Stimulated activated CD4-positive, alpha-beta T cell treated with anti-CD3 and anti-CD28 coated beads, Interleukin-15, amount 100 ng/mL, for 48 hours (primary cell): ENCODE data around the gene MRPL53.

Experiments used
- DNase-seq, 2 donors: peaks; one replicate each; pipeline ENCODE4 v3.0.0-alpha.2; 2020; ENCODE audit warnings: low read depth in 2 of 2

MRPL53 gene

GRCh38 chr2:74472086-74472944, at the start of gene MRPL53:
MRPL53 (minus strand) TSS chr2:74472680; CDS start chr2:74472660, 20 bp downstream.
- peak; percentile 91 for DNase-seq

- no peak for DNase-seq
Measured at GRCh38 chr2:74516650-74517049, 44.2 kb upstream of the MRPL53 start.

GRCh38 chr2:74515981-74516633, 43.6 kb upstream of the MRPL53 start:
- DNase-seq, result peak; percentile 63 to 72

- DNase-seq, result no peak
Measured at GRCh38 chr2:74515271-74515980, 42.9 kb upstream of the MRPL53 start.

- no peak for DNase-seq
Measured at GRCh38 chr2:74514368-74515270, 42.1 kb upstream of the MRPL53 start, which contains the start of gene TLX2. TLX2 (plus strand) TSS chr2:74514450; CDS start chr2:74514807, 357 bp downstream.

GRCh38 chr2:74513605-74514367, 41.3 kb upstream of the MRPL53 start:
- DNase-seq, result no peak

- no peak for DNase-seq
Measured at GRCh38 chr2:74512744-74513604, 40.5 kb upstream of the MRPL53 start.

- no peak for DNase-seq
Measured at GRCh38 chr2:74511104-74511989, 38.9 kb upstream of the MRPL53 start.

GRCh38 chr2:74510272-74510671, 37.8 kb upstream of the MRPL53 start:
- no peak for DNase-seq

- no peak for DNase-seq
Measured at GRCh38 chr2:74507926-74508520, 35.5 kb upstream of the MRPL53 start.

- peak; percentile 96 to 99 for DNase-seq
Measured at GRCh38 chr2:74507145-74507925, 34.9 kb upstream of the MRPL53 start, which contains the start of gene PCGF1. PCGF1 (minus strand) TSS chr2:74507695; CDS start chr2:74507668, 27 bp downstream.

GRCh38 chr2:74505448-74506246, 33.2 kb upstream of the MRPL53 start:
- DNase-seq, result no peak

- no peak for DNase-seq
Measured at GRCh38 chr2:74504591-74504990, 32.1 kb upstream of the MRPL53 start.

- DNase-seq, result no peak
Measured at GRCh38 chr2:74503506-74504475, 31.3 kb upstream of the MRPL53 start.
